OCI-LY1 (cell line): Measurements from ENCODE around the gene NAV2.

Experiments
- H2AFZ ChIP-seq: fragments of 200-600 bp; sonication (generic), shearing (Covaris generic); 2 replicates; pipeline ENCODE4 v1.6.0; 2014; ENCODE audit warnings: antibody characterized with exemption, mild to moderate bottlenecking, low read length
- H3F3A ChIP-seq: fragments of 200-600 bp; sonication (generic), shearing (Covaris generic); 2 replicates; pipeline ENCODE4 v1.6.0; 2014; ENCODE audit warnings: mild to moderate bottlenecking, antibody characterized with exemption, low read length, moderate library complexity; ENCODE audit not compliant: insufficient read depth
- H3K27ac ChIP-seq: fragments of 200-600 bp; sonication (generic); 2 replicates; pipeline ENCODE4 v1.5.1; 2014; ENCODE audit warnings: low read length, mixed run types, mild to moderate bottlenecking, low read depth; ENCODE audit not compliant: poor library complexity, severe bottlenecking
- H3K27me3 ChIP-seq: fragments of 200-600 bp; sonication (generic); 2 replicates; pipeline ENCODE4 v1.6.0; 2014; ENCODE audit warnings: antibody characterized with exemption, mild to moderate bottlenecking, low read length, moderate library complexity; ENCODE audit not compliant: insufficient read depth
- H3K36me3 ChIP-seq: fragments of 200-600 bp; sonication (generic); 2 replicates; pipeline ENCODE4 v1.6.1; 2014; ENCODE audit warnings: mild to moderate bottlenecking, antibody characterized with exemption, low read length, moderate library complexity, mixed read lengths; ENCODE audit not compliant: insufficient read depth
- H3K4me1 ChIP-seq: fragments of 200-600 bp; sonication (generic); 2 replicates; pipeline ENCODE4 v1.5.1; 2014; ENCODE audit warnings: mild to moderate bottlenecking, low read length, moderate library complexity; ENCODE audit not compliant: insufficient read depth, severe bottlenecking
- H3K4me2 ChIP-seq: fragments of 200-600 bp; sonication (generic), shearing (Covaris generic); 2 replicates; pipeline ENCODE4 v1.6.1; 2014; ENCODE audit warnings: low read length
- H3K4me3 ChIP-seq: fragments of 200-600 bp; sonication (generic); 2 replicates; pipeline ENCODE4 v1.5.1; 2014; ENCODE audit warnings: low read length, low read depth, mild to moderate bottlenecking, mixed read lengths; ENCODE audit not compliant: poor library complexity, severe bottlenecking
- H3K79me2 ChIP-seq: fragments of 200-600 bp; shearing (Covaris generic); 2 replicates; pipeline ENCODE4 v1.6.1; 2016; ENCODE audit warnings: mixed run types, low read length, mixed read lengths; ENCODE audit not compliant: insufficient read depth
- H3K9ac ChIP-seq: fragments of 200-600 bp; sonication (generic), shearing (Covaris generic); 2 replicates; pipeline ENCODE4 v1.6.1; 2014; ENCODE audit warnings: mild to moderate bottlenecking, low read length, mixed read lengths
- H3K9me2 ChIP-seq: fragments of 200-600 bp; sonication (generic), shearing (Covaris generic); 2 replicates; pipeline ENCODE4 v1.6.1; 2014; ENCODE audit warnings: low read depth, mild to moderate bottlenecking, low read length, mixed read lengths
- H3K9me3 ChIP-seq: fragments of 200-600 bp; shearing (Covaris generic); 2 replicates; pipeline ENCODE4 v1.6.1; 2014; ENCODE audit warnings: low read length, mixed read lengths
- H4K20me1 ChIP-seq: fragments of 200-600 bp; sonication (generic), shearing (Covaris generic); 2 replicates; pipeline ENCODE4 v1.6.0; 2016; ENCODE audit warnings: mild to moderate bottlenecking, low read length; ENCODE audit not compliant: insufficient read depth
- CTCF ChIP-seq: fragments of 200-600 bp; sonication (generic), shearing (Covaris generic); IDR thresholded peaks from 2 replicates; pipeline ENCODE4 v1.5.1; 2017; ENCODE audit warnings: mild to moderate bottlenecking, antibody characterized with exemption, low read length, moderate library complexity, mixed read lengths
- EZH2 ChIP-seq: fragments of 200-600 bp; sonication (generic), shearing (Covaris generic); IDR thresholded peaks from 2 replicates; pipeline ENCODE4 v1.8.0; 2017; ENCODE audit warnings: borderline replicate concordance, mixed run types, mild to moderate bottlenecking, antibody characterized with exemption, low read length, moderate library complexity, mixed read lengths

Gene NAV2

GRCh38 chr11:19687392-19687791 is 25.2 kb upstream of the NAV2 start:
- no peaks in the 10 kb centered on the region for H3K27me3 ChIP-seq
- H3K4me3 ChIP-seq, result no peak overlapping the region
- H3K27ac ChIP-seq, result no peak overlapping the region
- H3K4me1 ChIP-seq, result no peaks in the 10 kb centered on the region
- H3K36me3 ChIP-seq, result no peaks in the 10 kb centered on the region
- no peak overlapping the region for H3K9ac ChIP-seq
- no peak overlapping the region for H2AFZ ChIP-seq
- H3K9me3 ChIP-seq, result no peaks in the 10 kb centered on the region
- TF ChIP-seq EZH2, result no peak
- no peak for TF ChIP-seq CTCF
- no peak overlapping the region for H3K4me2 ChIP-seq
- no peaks in the 10 kb centered on the region for H3K79me2 ChIP-seq
- H3F3A ChIP-seq, result no peaks in the 10 kb centered on the region
- no peaks in the 10 kb centered on the region for H4K20me1 ChIP-seq
- no peaks in the 10 kb centered on the region for H3K9me2 ChIP-seq

GRCh38 chr11:19689281-19690000 is 23.2 kb upstream of the NAV2 start:
- Histone ChIP-seq H3F3A (no peaks in the 10 kb centered on the region), H3K4me3 (no peak overlapping the region), H3K36me3 (no peaks in the 10 kb centered on the region), H3K79me2 (no peaks in the 10 kb centered on the region), H3K9ac (no peak overlapping the region), H3K27ac (no peak overlapping the region), H3K9me2 (no peaks in the 10 kb centered on the region), H3K27me3 (no peaks in the 10 kb centered on the region), H3K4me2 (no peak overlapping the region), H4K20me1 (no peaks in the 10 kb centered on the region), H3K4me1 (no peaks in the 10 kb centered on the region), H2AFZ (no peak overlapping the region), H3K9me3 (no peaks in the 10 kb centered on the region)
- TF ChIP-seq EZH2 (no peak), CTCF (no peak)

GRCh38 chr11:19690885-19691284 is 21.8 kb upstream of the NAV2 start:
- Histone ChIP-seq H3K4me2 (no peak overlapping the region), H3K27me3 (no peaks in the 10 kb centered on the region), H3K9me2 (no peaks in the 10 kb centered on the region), H3K36me3 (no peaks in the 10 kb centered on the region), H3K9ac (no peak overlapping the region), H3F3A (no peaks in the 10 kb centered on the region), H3K4me1 (no peaks in the 10 kb centered on the region), H3K27ac (no peak overlapping the region), H3K79me2 (no peaks in the 10 kb centered on the region), H3K9me3 (no peaks in the 10 kb centered on the region), H2AFZ (no peak overlapping the region), H4K20me1 (no peaks in the 10 kb centered on the region), H3K4me3 (no peak overlapping the region)
- TF ChIP-seq CTCF (no peak), EZH2 (no peak)
